Effector CD8-positive, alpha-beta T cell (primary cell): ENCODE measurements around the gene DENND10.
"Not testable (repeated sequence)": the region's sequence is repeated elsewhere in the genome, so short reads cannot be mapped to it uniquely, and the experiment has no call there.

Experiments
- DNase-seq: peaks from one replicate; lab custom pipeline; 2025; lab: John Stamatoyannopoulos, UW

The DENND10 gene

DNA sequence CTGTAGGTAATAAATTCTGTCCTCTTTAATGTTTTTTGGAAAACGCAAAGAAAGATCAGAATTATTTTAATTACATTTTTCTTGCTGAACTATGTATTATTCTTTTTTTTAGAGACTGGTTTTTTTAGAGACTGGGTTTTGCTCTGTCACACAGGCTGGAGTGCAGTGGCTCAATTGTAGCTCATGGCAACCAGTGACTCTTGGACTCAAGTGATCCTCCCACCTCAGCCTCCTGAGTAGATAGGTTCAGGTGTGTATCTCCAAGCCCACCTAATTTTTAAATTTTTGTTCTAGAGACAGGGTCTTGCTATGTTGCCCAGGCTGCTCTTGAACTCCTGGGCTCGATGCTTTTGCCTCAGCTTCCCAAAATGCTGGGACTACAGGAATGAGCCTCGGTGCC lies 5.3 kb upstream of the DENND10 start:
- DNase-seq = no peak

DNA sequence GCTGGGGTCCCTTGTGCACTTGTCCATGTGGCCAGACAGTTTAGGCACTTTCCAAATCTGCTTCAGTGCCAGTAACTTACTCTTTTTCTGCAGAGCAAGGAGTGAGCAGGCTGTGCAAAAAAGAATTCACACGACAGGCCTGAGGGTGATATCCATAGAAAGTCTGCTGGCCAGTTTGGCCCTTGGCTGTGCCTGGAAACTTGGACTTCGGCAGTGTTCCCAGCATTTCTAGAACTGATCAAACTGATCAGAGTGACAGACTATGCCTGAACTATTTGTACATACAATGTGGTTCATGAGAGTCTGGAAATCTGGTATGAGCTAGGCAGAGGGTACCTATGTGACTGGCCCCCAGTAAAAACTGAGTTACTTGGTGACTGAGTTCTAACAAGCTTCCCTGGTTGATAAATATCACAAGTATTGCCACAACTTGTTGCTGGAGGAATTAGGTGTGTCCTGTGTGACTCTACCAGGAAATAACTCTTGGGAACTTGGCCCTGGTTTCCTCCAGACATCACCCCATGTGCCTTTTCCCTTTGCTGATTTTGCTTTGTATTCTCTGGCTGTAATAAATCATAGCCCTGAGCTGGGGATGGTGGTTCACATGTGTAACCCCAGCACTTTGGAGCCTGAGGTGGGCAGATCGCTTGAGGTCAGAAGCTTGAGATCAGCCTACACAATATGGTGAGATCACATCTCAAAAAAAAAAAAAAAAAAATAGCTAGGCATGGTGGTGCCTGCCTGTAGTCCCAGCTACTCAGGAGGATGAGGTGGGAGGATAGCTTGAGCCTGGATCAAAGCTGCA lies 3.3 kb upstream of the DENND10 start:
- DNase-seq = no peak

DNA sequence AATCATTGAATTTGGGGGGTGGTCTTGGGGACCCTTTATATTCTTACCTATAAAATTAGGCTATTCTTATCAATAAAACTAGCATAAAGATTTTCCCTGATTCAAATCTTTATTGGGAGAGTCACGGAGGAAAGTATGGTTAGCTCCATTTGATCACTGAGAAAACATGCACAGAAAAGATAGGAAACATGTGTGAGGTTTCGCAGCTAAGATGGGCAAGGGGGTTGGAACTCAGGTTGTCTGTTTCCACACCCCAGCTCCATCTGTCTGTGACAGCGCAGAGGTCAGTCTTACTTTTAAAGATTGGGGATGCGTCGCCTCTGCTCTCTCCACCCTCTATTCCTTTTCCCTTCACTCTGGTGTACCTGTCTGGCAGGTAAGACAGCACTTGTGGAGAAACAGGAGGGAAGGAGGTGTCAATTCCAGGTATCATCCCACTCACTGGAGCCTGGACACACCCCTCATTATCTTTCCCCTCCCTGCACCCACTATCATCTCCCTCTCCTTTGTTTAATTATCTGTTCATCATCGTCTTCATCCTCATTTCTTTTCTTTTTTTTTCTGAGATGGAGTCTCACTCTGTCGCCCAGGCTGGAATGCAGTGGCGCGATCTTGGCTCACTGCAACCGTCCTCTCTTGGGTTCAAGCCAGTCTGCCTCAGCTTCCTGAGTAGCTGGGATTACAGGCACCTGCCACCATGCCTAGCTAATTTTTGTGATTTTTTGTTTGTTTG lies 2.4 kb upstream of the DENND10 start:
- no peak for DNase-seq

DNA sequence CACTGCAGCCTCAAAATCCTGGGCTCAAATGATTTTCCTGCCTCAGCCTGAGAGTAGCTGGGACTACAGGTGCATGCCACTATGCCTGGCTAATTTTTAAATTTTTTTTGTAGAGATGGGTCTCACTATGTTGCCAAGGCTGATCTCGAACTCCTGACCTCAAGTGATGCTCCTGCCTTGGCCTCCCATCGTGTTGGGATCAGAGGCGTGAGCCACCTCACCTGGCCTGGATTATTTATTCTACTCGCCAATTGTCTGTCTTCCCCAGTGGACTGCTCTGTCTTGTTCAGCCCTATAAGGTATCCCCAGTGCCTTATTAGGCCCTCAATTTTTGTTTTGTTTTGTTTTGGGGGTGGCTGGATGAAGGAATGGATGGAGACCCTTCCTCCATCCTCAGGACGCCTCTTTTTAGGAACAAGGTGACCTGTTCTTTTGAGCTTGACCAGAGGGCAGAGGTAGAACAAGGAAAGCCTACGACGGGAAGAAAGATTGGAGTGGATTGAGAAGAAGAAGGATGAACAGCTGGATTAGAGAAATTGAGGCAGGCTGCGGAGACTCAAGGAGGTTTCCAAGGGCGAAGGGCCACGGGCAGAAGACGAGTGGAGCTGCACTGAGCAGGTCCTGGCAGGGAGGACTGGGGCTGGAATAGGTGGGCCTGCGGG lies 541 bp upstream of the DENND10 start:
- no peak for DNase-seq

DNA sequence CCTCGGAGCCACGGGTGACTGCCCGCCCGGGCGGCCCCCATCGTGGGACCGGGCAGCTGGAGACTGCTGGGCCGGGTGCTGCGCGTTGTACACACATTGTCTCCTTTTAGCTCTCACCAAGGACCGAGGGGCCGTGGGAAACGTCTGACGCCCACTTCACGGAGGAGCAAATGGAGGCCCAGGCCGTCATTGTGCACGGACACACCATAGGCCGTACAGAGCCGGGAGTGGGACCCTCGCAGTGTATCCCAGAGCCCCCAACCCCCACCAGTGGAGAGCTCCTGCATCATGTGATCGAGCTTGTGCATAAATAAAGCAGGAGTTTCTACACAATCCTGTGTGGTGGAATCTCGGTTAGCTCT lies 722 bp downstream of the DENND10 start:
- DNase-seq = no peak

DNA sequence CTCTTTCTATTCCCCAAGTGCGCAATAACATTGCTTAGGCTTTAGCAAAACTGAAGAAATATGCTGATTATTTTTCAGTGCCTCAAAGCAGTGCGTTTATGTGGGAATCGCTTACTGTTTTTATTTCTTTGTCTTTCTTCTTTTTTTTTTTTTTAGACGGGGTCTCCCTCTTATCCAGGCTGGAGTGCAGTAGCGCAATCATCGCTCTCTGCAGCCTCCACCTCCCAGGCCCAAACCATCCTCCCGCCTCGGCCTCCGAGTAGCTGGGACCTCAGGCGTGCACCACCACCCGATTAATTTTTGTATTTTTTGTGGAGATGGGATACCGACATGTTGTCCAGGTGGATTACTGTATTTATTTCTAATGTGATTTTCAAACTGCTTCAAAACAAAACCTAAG lies 1.2 kb downstream of the DENND10 start:
- DNase-seq = no peak

DNA sequence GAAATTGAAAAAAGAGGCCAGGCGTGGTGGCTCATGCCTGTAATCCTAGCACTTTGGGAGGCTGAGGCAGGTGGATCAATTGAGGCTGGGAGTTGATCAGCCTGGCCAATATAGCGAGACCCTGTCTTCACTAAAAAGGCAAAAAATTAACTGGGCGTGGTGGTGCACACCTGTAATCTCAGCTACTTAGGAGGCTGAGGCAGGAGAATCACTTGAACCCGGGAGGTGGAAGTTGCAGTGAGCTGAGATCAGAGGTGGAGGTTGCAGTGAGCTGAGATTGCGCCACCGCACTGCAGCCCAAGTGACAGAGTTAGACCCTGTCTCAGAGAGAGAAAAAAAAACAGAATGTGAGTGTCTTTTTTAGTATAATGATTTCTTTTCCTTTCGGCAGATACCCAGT lies 2.0 kb downstream of the DENND10 start:
- not testable (repeated sequence) for DNase-seq

DNA sequence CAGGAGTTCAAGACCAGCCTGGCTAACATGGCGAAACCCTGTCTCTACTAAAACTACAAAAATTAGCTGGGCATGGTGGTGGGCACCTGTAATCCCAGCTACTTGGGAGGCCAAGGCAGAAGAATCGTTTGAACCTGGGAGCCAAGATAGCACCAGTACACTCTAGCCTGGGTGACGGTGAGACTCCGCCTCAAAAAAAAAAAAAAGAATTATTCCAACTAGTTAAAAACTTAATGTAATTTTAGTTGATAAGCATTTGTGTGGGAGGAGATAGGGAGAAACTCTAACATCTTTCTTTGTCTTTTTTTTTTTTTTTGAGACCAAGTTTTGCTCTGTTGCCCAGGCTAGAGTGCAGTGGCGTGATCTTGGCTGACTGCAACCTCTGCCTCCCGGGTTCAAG lies 3.2 kb downstream of the DENND10 start:
- not testable (repeated sequence) for DNase-seq

DNA sequence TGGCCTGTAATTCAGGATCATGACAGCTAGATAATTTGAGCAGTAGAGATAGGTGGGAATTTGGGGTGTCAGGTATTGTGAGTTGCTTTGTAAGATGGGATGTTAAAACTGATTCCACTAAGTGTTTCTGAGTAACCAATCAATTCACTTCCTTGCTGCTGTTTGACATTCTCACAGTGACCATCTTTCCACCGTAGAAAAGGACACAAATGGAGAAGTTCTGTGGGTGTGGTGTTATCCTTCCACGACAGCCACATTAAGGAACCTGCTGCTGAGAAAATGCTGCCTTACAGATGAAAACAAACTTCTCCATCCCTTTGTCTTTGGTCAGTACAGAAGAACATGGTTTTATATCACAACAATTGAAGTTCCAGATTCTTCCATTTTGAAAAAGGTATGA lies 3.9 kb downstream of the DENND10 start:
- not testable (repeated sequence) for DNase-seq

DNA sequence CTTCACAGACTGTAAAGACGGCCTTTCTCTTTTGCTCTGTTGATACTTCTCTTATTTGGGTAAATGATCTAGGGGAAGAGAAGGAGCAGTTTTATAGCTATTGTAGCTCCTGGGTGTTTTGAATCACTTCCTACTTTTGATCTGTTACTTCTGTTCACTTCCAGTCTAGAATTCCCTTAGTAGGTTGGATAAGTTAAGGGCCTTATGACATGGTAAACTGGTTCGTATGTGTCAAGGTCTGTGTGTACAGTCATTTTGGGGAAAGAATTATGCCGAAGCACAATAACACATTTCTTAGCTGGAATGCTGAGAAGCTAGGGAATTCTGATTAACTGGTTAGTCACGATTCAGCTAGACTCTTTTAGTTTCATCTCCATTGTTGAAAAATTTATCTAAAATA lies 8.1 kb downstream of the DENND10 start:
- no peak for DNase-seq

DNA sequence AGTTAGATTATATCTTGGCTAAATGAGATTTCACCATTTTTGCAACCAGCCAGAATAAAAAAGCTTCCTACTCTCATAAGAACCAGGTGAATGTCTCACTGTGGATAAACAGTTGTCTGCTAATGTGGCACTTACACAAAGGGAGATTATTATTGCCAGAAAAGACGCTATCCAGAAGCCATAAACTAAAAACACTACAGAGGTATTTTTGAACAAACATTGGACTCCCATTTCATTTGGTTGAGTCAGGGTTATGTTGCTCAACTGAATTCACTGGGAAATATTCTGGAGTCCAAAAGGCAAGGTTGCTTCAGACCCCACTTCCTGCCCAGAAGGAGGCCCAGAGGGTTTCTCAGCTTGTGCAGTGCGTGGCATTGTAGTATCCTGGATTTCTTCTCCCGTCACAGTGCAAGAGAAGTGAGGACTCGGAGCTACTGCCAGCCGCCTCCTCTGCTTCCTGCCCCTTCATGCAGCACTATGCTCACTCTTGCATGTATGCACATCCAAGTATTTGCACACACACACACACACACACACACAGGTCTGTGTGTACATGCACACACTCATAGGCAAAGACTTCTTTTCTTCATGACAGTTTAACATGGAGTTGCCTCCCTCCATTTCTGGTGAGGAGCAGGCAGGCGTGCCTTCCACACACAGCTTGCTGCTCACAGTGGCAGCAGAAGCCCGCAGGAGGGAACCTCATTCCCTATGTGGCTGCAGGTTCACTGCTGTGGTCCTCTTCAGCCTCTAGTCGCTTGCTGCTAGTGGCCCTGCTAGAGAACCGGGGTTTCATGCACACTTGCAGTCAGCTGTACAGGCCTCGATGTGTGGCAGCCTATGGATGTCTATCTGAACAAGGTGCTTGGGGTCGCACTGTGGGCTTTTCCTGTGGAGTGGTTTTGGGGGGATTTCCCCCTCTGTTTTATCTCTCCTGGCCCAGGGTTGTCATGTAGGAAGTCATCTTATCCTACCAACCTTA lies 10.1 kb downstream of the DENND10 start:
- DNase-seq = no peak

DNA sequence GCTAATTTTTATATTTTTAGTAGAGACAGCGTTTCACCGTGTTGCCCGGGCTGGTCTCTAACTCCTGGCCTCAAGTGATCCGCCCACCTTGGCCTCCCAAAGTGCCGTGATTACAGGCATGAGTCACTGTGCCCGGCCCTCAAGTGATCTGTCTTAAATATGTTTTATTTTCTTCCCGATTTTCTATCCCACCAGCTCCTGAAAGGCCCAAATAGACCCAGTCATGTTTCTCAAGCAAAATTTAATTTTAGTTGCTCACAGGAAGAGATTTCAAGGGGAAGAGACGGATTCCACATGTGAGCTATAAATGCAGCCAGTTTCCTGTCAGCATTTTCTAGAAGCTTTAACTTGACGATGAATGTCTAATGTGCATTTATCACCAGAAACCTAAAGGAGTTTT lies 12.0 kb downstream of the DENND10 start:
- no peak for DNase-seq

DNA sequence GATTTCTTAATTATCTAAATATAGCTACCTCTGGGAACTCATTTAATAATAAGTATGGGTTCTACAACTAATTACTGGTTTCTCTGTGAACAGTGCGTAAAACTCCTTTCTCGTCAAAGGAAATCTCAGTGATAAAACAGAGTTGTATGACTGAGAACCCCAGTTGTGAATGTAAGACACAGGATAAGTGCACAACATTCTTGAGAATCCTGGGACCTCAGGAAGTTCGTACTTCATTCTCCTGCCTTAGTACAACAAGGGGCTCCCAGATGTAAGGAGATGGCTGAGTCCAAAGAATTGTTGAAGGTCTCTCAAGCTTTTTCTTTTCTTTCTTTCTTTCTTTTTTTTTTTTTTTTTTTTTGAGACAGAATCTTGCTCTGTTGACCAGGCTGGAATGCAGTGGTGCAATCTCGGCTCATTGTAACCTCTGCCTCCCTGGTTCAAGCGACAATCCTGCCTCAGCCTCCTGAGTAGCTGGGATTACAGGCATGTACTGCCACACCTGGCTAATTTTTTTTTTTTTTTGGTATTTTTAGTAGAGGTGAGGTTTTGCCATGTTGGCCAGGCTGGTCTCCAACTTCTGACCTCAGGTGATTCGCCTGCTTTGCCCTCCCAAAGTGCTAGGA lies 12.5 kb downstream of the DENND10 start:
- DNase-seq = no peak

DNA sequence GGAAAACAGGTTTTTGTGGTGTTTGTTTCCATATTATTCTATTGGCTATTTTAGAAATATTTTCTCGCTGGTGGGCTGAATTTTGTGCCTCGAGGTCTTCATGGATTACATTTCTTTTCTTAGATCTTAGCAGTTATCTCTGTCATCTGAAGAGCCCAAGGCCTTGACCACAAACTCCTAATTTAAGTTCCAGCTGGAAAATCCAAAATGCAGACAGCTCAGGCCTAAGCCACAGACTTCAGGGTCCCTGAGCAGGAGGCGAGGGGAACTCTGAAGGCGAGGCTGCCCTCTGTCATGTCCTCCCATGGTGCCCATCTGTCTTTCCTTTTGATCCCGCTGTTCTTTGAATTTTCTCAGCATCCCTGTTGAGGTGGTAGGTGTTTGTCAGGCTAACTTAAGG lies 14.3 kb downstream of the DENND10 start:
- DNase-seq = no peak

DNA sequence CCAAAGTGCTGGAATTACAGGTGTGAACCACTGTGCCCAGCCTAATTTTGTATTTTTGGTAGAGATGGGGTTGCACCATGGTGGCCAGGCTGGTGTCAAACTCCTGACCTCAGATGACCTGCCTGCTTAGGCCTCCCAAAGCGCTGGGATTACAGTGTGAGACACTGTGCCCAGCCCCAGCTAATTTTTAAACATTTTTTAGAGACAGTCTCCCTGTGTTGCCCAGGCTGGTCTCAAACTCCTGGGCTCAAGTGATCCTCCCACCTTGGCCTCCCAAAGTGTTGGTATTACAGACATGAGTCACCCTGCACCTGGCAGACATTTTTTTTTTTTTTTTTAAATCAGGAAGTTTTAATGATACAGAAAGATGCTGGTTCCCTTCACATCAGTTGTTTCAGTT lies 15.5 kb downstream of the DENND10 start:
- no peak for DNase-seq

DNA sequence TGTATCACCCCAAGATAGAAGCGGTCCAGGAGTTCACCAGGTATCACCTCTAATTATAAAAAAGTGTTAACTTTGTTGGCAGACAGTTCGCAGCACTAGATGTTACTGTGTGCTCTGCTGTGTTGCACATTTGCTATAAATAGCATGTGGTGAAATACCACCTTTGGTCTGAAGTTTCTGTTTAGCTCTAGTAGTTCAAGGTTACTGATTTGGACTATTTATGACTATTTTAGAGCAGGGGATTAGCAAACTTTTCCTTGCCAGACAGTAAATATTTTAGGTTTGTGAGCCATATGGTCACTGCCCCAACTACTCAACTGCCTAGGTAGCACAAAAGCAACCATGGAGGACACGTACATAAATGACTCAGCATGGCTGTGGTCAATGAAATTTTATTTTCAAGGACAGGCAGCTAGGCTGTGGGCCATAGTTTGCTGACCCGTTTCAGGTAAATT lies 16.5 kb downstream of the DENND10 start:
- DNase-seq = no peak

DNA sequence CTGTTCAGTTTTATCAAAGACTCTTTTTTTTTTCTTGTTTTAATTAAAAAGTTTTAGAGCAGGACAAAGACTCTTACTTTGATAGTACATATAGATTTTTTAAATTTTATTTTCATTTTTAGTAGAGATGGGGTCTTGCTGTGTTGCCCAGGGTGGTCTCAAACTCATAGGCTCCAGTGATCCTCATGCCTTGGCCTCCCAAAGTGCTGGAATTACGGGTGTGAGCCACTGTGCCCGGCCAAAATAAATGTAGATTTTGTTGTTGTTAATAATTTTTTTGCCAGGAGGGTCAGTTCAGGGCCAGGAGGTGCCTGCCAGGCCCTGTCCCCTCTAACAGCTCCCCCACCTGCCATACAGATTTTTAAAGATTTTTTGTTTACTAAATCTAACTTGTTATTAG lies 17.0 kb downstream of the DENND10 start:
- DNase-seq = no peak

DNA sequence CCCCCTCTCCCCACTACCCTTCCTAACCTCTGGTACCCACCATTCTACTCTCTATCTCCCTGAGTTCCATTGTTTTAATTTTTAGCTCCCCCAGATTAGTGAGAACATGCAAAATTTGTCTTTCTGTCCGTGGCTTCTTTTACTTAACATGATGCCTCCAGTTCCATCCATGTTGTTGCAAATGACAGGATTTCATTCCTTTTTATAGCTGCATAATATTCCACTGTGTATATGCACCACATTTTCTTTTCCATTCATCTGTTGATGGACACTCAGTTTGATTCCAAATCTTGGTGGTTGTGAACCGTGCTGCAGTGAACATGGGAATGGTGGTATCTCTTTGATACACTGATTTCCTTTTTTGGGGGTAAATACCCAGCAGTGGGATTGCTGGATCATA lies 22.0 kb downstream of the DENND10 start:
- DNase-seq = no peak

DNA sequence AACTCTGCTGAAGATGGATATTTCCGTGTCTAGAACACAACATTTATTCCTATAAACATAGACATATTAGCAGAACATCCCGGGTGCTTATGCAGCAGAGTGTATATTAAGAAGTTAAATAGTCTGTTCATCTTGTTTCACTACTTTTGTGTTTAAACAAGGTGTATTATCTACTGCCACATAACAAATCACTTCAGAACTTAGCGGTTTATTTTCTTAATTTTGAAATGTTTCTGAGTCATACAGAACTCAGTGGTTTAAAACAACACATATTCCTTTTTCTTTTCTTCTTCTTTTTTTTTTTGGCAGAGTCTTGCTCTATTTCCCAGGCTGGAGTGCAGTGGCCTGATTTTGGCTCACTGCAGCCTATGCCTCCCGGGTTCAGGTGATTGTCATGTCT lies 25.8 kb downstream of the DENND10 start:
- DNase-seq = no peak

DNA sequence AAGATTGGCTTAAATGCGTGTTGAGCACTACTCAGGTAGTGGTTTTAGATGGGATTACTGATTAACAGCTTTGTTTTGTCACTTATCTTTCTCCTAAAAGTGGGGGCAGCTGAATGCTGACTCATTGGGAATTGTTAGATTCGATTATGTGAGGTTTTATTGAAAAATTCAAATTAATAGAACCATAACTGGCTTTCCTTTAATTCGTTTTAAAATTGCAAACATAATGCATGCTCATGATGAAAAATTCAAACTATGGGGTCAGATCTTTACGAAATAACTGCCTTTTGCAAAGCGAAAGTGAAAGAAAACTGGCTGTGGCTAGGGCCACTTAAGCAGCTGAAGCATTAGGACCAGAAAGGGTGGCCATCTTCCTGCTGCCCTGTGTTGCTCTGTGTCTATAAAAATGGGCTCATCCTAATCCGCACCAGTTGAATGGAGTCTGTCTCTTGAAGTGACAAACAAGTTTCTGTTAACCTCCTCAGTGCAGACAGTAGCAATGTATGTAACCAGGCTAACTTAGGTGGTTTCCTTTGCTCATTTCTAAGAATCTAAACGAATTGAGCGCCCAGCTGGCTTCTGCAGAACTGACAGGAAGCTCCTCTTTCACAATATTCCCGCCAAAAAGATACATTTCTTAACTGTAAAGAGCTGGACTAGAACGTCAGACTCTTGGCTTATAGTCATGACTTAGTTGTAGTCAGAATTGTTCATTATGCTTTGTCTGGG lies 27.8 kb downstream of the DENND10 start:
- no peak for DNase-seq
